BJ (cell line): ENCODE measurements around the gene RILP. TPM values are rescaled to one million over a fixed set of nuclear protein-coding genes. Genes with fewer than 3 reads are reported as not detected.

ENCODE experiments used
- CTCF ChIA-PET: fragments of 350-600 bp; formaldehyde crosslinking; extraction: SDS; loops from one replicate; lab custom pipeline; 2021; ENCODE audit warnings: antibody characterized with exemption, inconsistent platforms; lab: Yijun Ruan, JAX
- POLR2A ChIA-PET: fragments of 300-600 bp; sonication (Branson Sonifier 250); formaldehyde crosslinking; extraction: SDS; loops from one replicate; lab custom pipeline; 2021; ENCODE audit warnings: antibody characterized with exemption; lab: Charles Lee
- DNase-seq: peaks from one replicate; pipeline ENCODE4 v3.0.0-alpha.2; 2011; ENCODE audit warnings: low read depth
- H3K27me3 ChIP-seq: 2 replicates; pipeline ENCODE4 v1.6.0; 2011; ENCODE audit warnings: low read length; ENCODE audit not compliant: control insufficient read depth, insufficient read depth
- H3K36me3 ChIP-seq: 2 replicates; pipeline ENCODE4 v1.5.1; 2011; ENCODE audit warnings: low read length; ENCODE audit not compliant: control insufficient read depth, insufficient read depth
- H3K4me3 ChIP-seq: 2 replicates; pipeline ENCODE4 v1.5.1; 2011; ENCODE audit warnings: low read depth, mild to moderate bottlenecking, control low read depth, low read length
- CTCF ChIP-seq: IDR thresholded peaks from 2 replicates; pipeline ENCODE4 v1.5.1; 2011; ENCODE audit warnings: low read depth, mild to moderate bottlenecking, control low read depth, inconsistent platforms, low read length, moderate library complexity; ENCODE audit not compliant: insufficient read depth
- polyA plus RNA-seq: library from polyadenylated mRNA; depleted of rRNA; stranded (reverse); fragments of >200 nt; gene quantifications from 2 replicates; pipeline ENCODE4 v1.2.3, GENCODE V29; 2011

Gene RILP
- polyA plus RNA-seq, 1 experiment: 6.2 TPM

GRCh38 chr17:1611715-1612114 is 38.0 kb downstream of the RILP start:
- TF ChIP-seq CTCF: no peak
- Histone ChIP-seq H3K27me3 (no peaks in the 10 kb centered on the region), H3K4me3 (no peak overlapping the region), H3K36me3 (no peaks in the 10 kb centered on the region)
- ChIA-PET CTCF (interaction anchor here (1.2 kb wide), 1 partner anchor 37 kb away, joined by 3 read pairs; no protein-coding TSS in a partner anchor), POLR2A (no interaction called here)
- no peak for DNase-seq

- no peak for DNase-seq
- ChIA-PET CTCF (no interaction called here), POLR2A (no interaction called here)
- no peak overlapping the region for H3K4me3 ChIP-seq
- H3K36me3 ChIP-seq: no peaks in the 10 kb centered on the region
- TF ChIP-seq CTCF: no peak
- H3K27me3 ChIP-seq: no peaks in the 10 kb centered on the region
Measured at GRCh38 chr17:1608676-1609075, 41.0 kb downstream of the RILP start.

- ChIA-PET POLR2A (no interaction called here), CTCF (interaction anchor here (1.5 kb wide), 1 partner anchor 33 kb away, joined by 5 read pairs; no protein-coding TSS in a partner anchor)
- DNase-seq: no peak
- Histone ChIP-seq H3K36me3 (no peaks in the 10 kb centered on the region), H3K27me3 (no peaks in the 10 kb centered on the region), H3K4me3 (no peak overlapping the region)
- no peak for TF ChIP-seq CTCF
Measured at GRCh38 chr17:1607971-1608320, 41.7 kb downstream of the RILP start.

- Histone ChIP-seq H3K36me3 (no peaks in the 10 kb centered on the region), H3K27me3 (no peaks in the 10 kb centered on the region), H3K4me3 (no peak overlapping the region)
- CTCF ChIA-PET: interaction anchor here (1.3 kb wide), 1 partner anchor 10 kb away, joined by 3 read pairs; no protein-coding TSS in a partner anchor
- no peak for DNase-seq
- POLR2A ChIA-PET: no interaction called here
- TF ChIP-seq CTCF: no peak
Measured at GRCh38 chr17:1606352-1606985, 43.2 kb downstream of the RILP start.

GRCh38 chr17:1605681-1606351 is 43.9 kb downstream of the RILP start:
- no peak for TF ChIP-seq CTCF
- H3K4me3 ChIP-seq: no peak overlapping the region
- H3K36me3 ChIP-seq: no peaks in the 10 kb centered on the region
- CTCF ChIA-PET: interaction anchor here (1.7 kb wide), 1 partner anchor 24 kb away, joined by 4 read pairs; the partner anchor contains the start of gene SLC43A2
- DNase-seq: no peak
- no peaks in the 10 kb centered on the region for H3K27me3 ChIP-seq
- POLR2A ChIA-PET: no interaction called here
